Stimulated activated CD8-positive, alpha-beta memory T cell treated with anti-CD3 and anti-CD28 coated beads, Interleukin-12 subunit alpha, Interleukin-12 subunit beta, amount 100 ng/mL, for 24 hours (primary cell): Measurements from ENCODE around the gene OLIG3.

ENCODE experiments used
- DNase-seq: peaks from one replicate; pipeline ENCODE4 v3.0.0-alpha.2; 2020; ENCODE audit errors: extremely low read depth

OLIG3 gene

GRCh38 chr6:137496368-137496767, 2.2 kb upstream of the OLIG3 start:
- no peak for DNase-seq

- DNase-seq: no peak
These were observed 1.6 kb upstream of the OLIG3 start for GRCh38 chr6:137495703-137496336.

- DNase-seq: no peak
These were observed 951 bp upstream of the OLIG3 start for GRCh38 chr6:137494988-137495702.

- no peak for DNase-seq
These were observed 766 bp downstream of the OLIG3 start for GRCh38 chr6:137493218-137494038.

GRCh38 chr6:137492289-137493217, 1.6 kb downstream of the OLIG3 start:
- DNase-seq: no peak

GRCh38 chr6:137491478-137491877, 2.7 kb downstream of the OLIG3 start:
- no peak for DNase-seq

GRCh38 chr6:137490961-137491360, 3.2 kb downstream of the OLIG3 start:
- no peak for DNase-seq

GRCh38 chr6:137490006-137490905, 3.9 kb downstream of the OLIG3 start:
- no peak for DNase-seq

- DNase-seq: no peak
These were observed 4.9 kb downstream of the OLIG3 start for GRCh38 chr6:137489046-137490005.

GRCh38 chr6:137488150-137489045, 5.8 kb downstream of the OLIG3 start:
- no peak for DNase-seq

- DNase-seq: no peak
These were observed 6.4 kb downstream of the OLIG3 start for GRCh38 chr6:137487869-137488149.

GRCh38 chr6:137487181-137487868, 6.9 kb downstream of the OLIG3 start:
- no peak for DNase-seq

GRCh38 chr6:137486416-137486815, 7.8 kb downstream of the OLIG3 start:
- DNase-seq: no peak

GRCh38 chr6:137480431-137480830, 13.8 kb downstream of the OLIG3 start:
- no peak for DNase-seq

GRCh38 chr6:137475103-137475502, 19.1 kb downstream of the OLIG3 start:
- no peak for DNase-seq

GRCh38 chr6:137473598-137473997, 20.6 kb downstream of the OLIG3 start:
- no peak for DNase-seq

- no peak for DNase-seq
These were observed 21.5 kb downstream of the OLIG3 start for GRCh38 chr6:137472641-137473137.

- no peak for DNase-seq
These were observed 22.2 kb downstream of the OLIG3 start for GRCh38 chr6:137471986-137472385.
